Neuronal stem cell (in vitro differentiated cells): ENCODE results near the gene ITGB6.

Source experiments
- DNase-seq: peaks from one replicate; pipeline ENCODE4 v3.0.0-alpha.2; 2013; ENCODE audit warnings: low spot score
- H2AFZ ChIP-seq: one replicate; pipeline ENCODE4 v1.6.1; 2013; ENCODE audit warnings: mild to moderate bottlenecking, low read length, inconsistent platforms
- H2AK5ac ChIP-seq: 2 replicates; pipeline ENCODE4 v1.6.1; 2013; ENCODE audit warnings: low read depth, mild to moderate bottlenecking, inconsistent platforms, low read length, moderate library complexity, mixed read lengths
- H2BK120ac ChIP-seq: 2 replicates; pipeline ENCODE4 v1.6.1; 2013; ENCODE audit warnings: low read depth, mild to moderate bottlenecking, inconsistent platforms, low read length, moderate library complexity, mixed read lengths
- H2BK12ac ChIP-seq: one replicate; pipeline ENCODE4 v1.6.1; 2013; ENCODE audit warnings: low read length, inconsistent platforms
- H2BK15ac ChIP-seq: 2 replicates; pipeline ENCODE4 v1.6.1; 2013; ENCODE audit warnings: mild to moderate bottlenecking, low read length, inconsistent platforms, mixed read lengths
- H2BK5ac ChIP-seq: one replicate; pipeline ENCODE4 v1.6.1; 2013; ENCODE audit warnings: inconsistent platforms, mild to moderate bottlenecking, low read length, moderate library complexity
- H3K14ac ChIP-seq: one replicate; pipeline ENCODE4 v1.6.1; 2013; ENCODE audit warnings: low read length, inconsistent platforms
- H3K18ac ChIP-seq: 2 replicates; pipeline ENCODE4 v1.6.1; 2013; ENCODE audit warnings: low read length, inconsistent platforms
- H3K23ac ChIP-seq: 2 replicates; pipeline ENCODE4 v1.6.1; 2013; ENCODE audit warnings: low read depth, mild to moderate bottlenecking, mixed read lengths, low read length, inconsistent platforms; ENCODE audit not compliant: poor library complexity
- H3K27ac ChIP-seq: replicated peaks from 3 replicates; pipeline ENCODE4 v1.5.1; 2013; ENCODE audit warnings: low read length, inconsistent platforms
- H3K27me3 ChIP-seq, 3 experiments: 2 replicates each; pipeline ENCODE4 v1.6.1; 2013; ENCODE audit warnings: low read length in 3 of 3, mild to moderate bottlenecking in 2 of 3, inconsistent platforms in 1 of 3, low read depth in 1 of 3, mixed read lengths in 1 of 3, moderate library complexity in 1 of 3; ENCODE audit not compliant: control insufficient read depth in 3 of 3, insufficient read depth in 3 of 3
- H3K36me3 ChIP-seq, 2 donors: replicated peaks in 1 of 2; 2 replicates each; pipeline ENCODE4 v1.6.1; 2013; ENCODE audit warnings: low read length in 2 of 2; ENCODE audit not compliant: control insufficient read depth in 2 of 2, insufficient read depth in 2 of 2
- H3K4ac ChIP-seq: 2 replicates; pipeline ENCODE4 v1.6.1; 2013; ENCODE audit warnings: inconsistent platforms, mild to moderate bottlenecking, low read length, moderate library complexity
- H3K4me1 ChIP-seq, 2 donors: 1 replicate in 1 of 2; 2 replicates in 1 of 2; pipeline ENCODE4 v1.6.1; 2013; ENCODE audit warnings: low read length in 2 of 2, low read depth in 1 of 2; ENCODE audit not compliant: control insufficient read depth in 2 of 2, insufficient read depth in 1 of 2
- H3K4me2 ChIP-seq: one replicate; pipeline ENCODE4 v1.6.1; 2013; ENCODE audit warnings: mild to moderate bottlenecking, low read length, inconsistent platforms; ENCODE audit not compliant: insufficient read depth, poor library complexity, severe bottlenecking
- H3K4me3 ChIP-seq, 2 donors: 2 replicates each; pipeline ENCODE4 v1.5.1; 2013; ENCODE audit warnings: low read length in 2 of 2, mild to moderate bottlenecking in 2 of 2, inconsistent platforms in 1 of 2, moderate library complexity in 1 of 2
- H3K79me1 ChIP-seq: one replicate; pipeline ENCODE4 v1.6.1; 2013; ENCODE audit warnings: low read depth, mild to moderate bottlenecking, inconsistent platforms, low read length, moderate library complexity
- H3K9ac ChIP-seq: one replicate; pipeline ENCODE4 v1.6.1; 2013; ENCODE audit warnings: mild to moderate bottlenecking, low read depth, low read length, inconsistent platforms; ENCODE audit not compliant: poor library complexity
- H3K9me3 ChIP-seq, 2 donors: replicated peaks in 1 of 2; 2 replicates each; pipeline versions ENCODE3 to v1.6.1; 2013; ENCODE audit warnings: low read length in 2 of 2, mild to moderate bottlenecking in 2 of 2, inconsistent platforms in 1 of 2, low read depth in 1 of 2, mixed read lengths in 1 of 2, moderate library complexity in 1 of 2; ENCODE audit not compliant: control insufficient read depth in 2 of 2, insufficient read depth in 1 of 2
- H4K8ac ChIP-seq: one replicate; pipeline ENCODE4 v1.6.1; 2013; ENCODE audit warnings: low read depth, mild to moderate bottlenecking, inconsistent platforms, low read length, moderate library complexity
- H4K91ac ChIP-seq: one replicate; pipeline ENCODE4 v1.6.1; 2013; ENCODE audit warnings: low read length, low read depth, mild to moderate bottlenecking, inconsistent platforms; ENCODE audit not compliant: poor library complexity
- WGBS, 2 donors: extraction: QIAGEN DNeasy Blood & Tissue Kit; methylation state at CpG; one replicate each; pipeline ENCODE4 v1.1.7; 2013; ENCODE audit warnings: missing lambda C conversion rate in 2 of 2, mixed read lengths in 1 of 2; ENCODE audit not compliant: insufficient read length in 2 of 2, insufficient replicate concordance in 1 of 2; ENCODE audit errors: extremely low coverage in 2 of 2; 5-methylcytosine and 5-hydroxymethylcytosine counted together

ITGB6 gene

GRCh38 chr2:160220545-160221009 is 20.5 kb upstream of the ITGB6 start:
- H2BK15ac ChIP-seq = no peak overlapping the region
- H4K91ac ChIP-seq = no peak overlapping the region
- no peak overlapping the region for H2BK12ac ChIP-seq
- no peak overlapping the region for H3K14ac ChIP-seq
- no peak overlapping the region for H2AK5ac ChIP-seq
- no peaks in the 10 kb centered on the region for H3K36me3 ChIP-seq
- H3K4me1 ChIP-seq = peaks cover 4 to 5% of the 10 kb centered on the region in 2 donors
- no peak overlapping the region for H2BK5ac ChIP-seq
- no peak overlapping the region for H2BK120ac ChIP-seq
- H3K18ac ChIP-seq = no peak overlapping the region
- no peak overlapping the region for H3K9ac ChIP-seq
- peaks cover 0 to 4% (median 0%) of the 10 kb centered on the region in 3 experiments for H3K27me3 ChIP-seq
- H2AFZ ChIP-seq = peak overlapping the region; percentile 49
- H3K4ac ChIP-seq = no peak overlapping the region
- H3K79me1 ChIP-seq = no peaks in the 10 kb centered on the region
- H3K9me3 ChIP-seq = no peaks in the 10 kb centered on the region
- DNase-seq = no peak
- no peak overlapping the region for H3K23ac ChIP-seq
- no peak overlapping the region for H3K4me2 ChIP-seq
- WGBS, 2 donors = no CpG with 5 or more reads among the region's 4 CpGs
- H3K4me3 ChIP-seq = no peak overlapping the region
- H4K8ac ChIP-seq = no peak overlapping the region
- no peak overlapping the region for H3K27ac ChIP-seq

- Histone ChIP-seq H3K9ac (no peak overlapping the region), H3K23ac (no peak overlapping the region), H3K14ac (no peak overlapping the region), H3K36me3 (no peaks in the 10 kb centered on the region), H2BK15ac (no peak overlapping the region), H3K9me3 (no peaks in the 10 kb centered on the region), H3K4me1 (peaks cover 4 to 5% of the 10 kb centered on the region in 2 donors), H3K27ac (no peak overlapping the region), H3K4me2 (no peak overlapping the region), H2AK5ac (no peak overlapping the region), H3K27me3 (peaks cover 0 to 4% (median 0%) of the 10 kb centered on the region in 3 experiments), H3K4me3 (no peak overlapping the region), H2AFZ (no peak overlapping the region), H2BK5ac (no peak overlapping the region), H2BK120ac (no peak overlapping the region), H3K4ac (no peak overlapping the region), H4K8ac (no peak overlapping the region), H3K18ac (no peak overlapping the region), H3K79me1 (no peaks in the 10 kb centered on the region), H2BK12ac (no peak overlapping the region), H4K91ac (no peak overlapping the region)
- DNase-seq = no peak
- no CpG with 5 or more reads among the region's 2 CpGs for WGBS, 2 donors
Observed at GRCh38 chr2:160220026-160220425, 20.0 kb upstream of the ITGB6 start.

- Histone ChIP-seq H2BK120ac (no peak overlapping the region), H3K4me1 (no peaks in the 10 kb centered on the region), H3K4me3 (no peak overlapping the region), H4K91ac (no peak overlapping the region), H3K4ac (no peak overlapping the region), H2BK5ac (no peak overlapping the region), H2BK12ac (no peak overlapping the region), H3K9ac (no peak overlapping the region), H3K27me3 (peaks cover 0 to 4% (median 0%) of the 10 kb centered on the region in 3 experiments), H4K8ac (no peak overlapping the region), H3K4me2 (no peak overlapping the region), H3K79me1 (no peaks in the 10 kb centered on the region), H2AK5ac (no peak overlapping the region), H3K36me3 (no peaks in the 10 kb centered on the region), H3K27ac (no peak overlapping the region), H2BK15ac (no peak overlapping the region), H3K9me3 (no peaks in the 10 kb centered on the region), H3K14ac (no peak overlapping the region), H3K18ac (no peak overlapping the region), H2AFZ (no peak overlapping the region), H3K23ac (no peak overlapping the region)
- no CpG with 5 or more reads among the region's 7 CpGs for WGBS, 2 donors
- no peak for DNase-seq
Observed at GRCh38 chr2:160214461-160215445, 14.7 kb upstream of the ITGB6 start.

- peaks cover 0 to 4% of the 10 kb centered on the region in 2 donors for H3K4me1 ChIP-seq
- no peak overlapping the region for H4K91ac ChIP-seq
- H3K23ac ChIP-seq = no peak overlapping the region
- H3K4me3 ChIP-seq = no peak overlapping the region
- H4K8ac ChIP-seq = no peak overlapping the region
- no peak overlapping the region for H3K14ac ChIP-seq
- H2AK5ac ChIP-seq = no peak overlapping the region
- no peak overlapping the region for H3K27ac ChIP-seq
- WGBS, 2 donors = no CpG with 5 or more reads among the region's 10 CpGs
- H2BK5ac ChIP-seq = no peak overlapping the region
- no peaks in the 10 kb centered on the region for H3K79me1 ChIP-seq
- H3K9me3 ChIP-seq = no peaks in the 10 kb centered on the region
- no peak overlapping the region for H2BK12ac ChIP-seq
- no peak overlapping the region for H2BK15ac ChIP-seq
- DNase-seq = no peak
- no peak overlapping the region for H3K4me2 ChIP-seq
- no peak overlapping the region for H3K18ac ChIP-seq
- H2AFZ ChIP-seq = no peak overlapping the region
- H2BK120ac ChIP-seq = no peak overlapping the region
- H3K36me3 ChIP-seq = no peaks in the 10 kb centered on the region
- H3K4ac ChIP-seq = no peak overlapping the region
- H3K9ac ChIP-seq = no peak overlapping the region
- H3K27me3 ChIP-seq = peaks cover 0 to 4% (median 0%) of the 10 kb centered on the region in 3 experiments
Observed at GRCh38 chr2:160213511-160213910, 13.4 kb upstream of the ITGB6 start.
